Thoracic aorta (tissue), 2 donors: ENCODE results near the gene GPN1. TPM values are rescaled to one million over a fixed set of nuclear protein-coding genes. Genes with fewer than 3 reads are reported as not detected.

Source experiments
- ATAC-seq: fragments of 150-250 bp; one replicate; pipeline ENCODE4 v1.8.0; 2017; ENCODE audit warnings: low read depth; ENCODE audit not compliant: insufficient number of reproducible peaks, low FRiP score
- DNase-seq: peaks from one replicate; pipeline ENCODE4 v3.0.0-alpha.2; 2020; ENCODE audit warnings: low spot score
- H3K27ac ChIP-seq, 2 donors: fragments of 200-600 bp; sonication (generic); 1 replicate in 1 of 2; 2 replicates in 1 of 2; pipeline ENCODE4 v1.5.1; 2016; ENCODE audit warnings: mild to moderate bottlenecking in 2 of 2, moderate library complexity in 2 of 2
- H3K27me3 ChIP-seq: fragments of 200-600 bp; sonication (generic); replicated peaks from 2 replicates; pipeline ENCODE4 v1.6.0; 2016; ENCODE audit warnings: mild to moderate bottlenecking; ENCODE audit not compliant: insufficient read depth
- H3K36me3 ChIP-seq: fragments of 200-600 bp; sonication (generic); one replicate; pipeline ENCODE4 v1.5.1; 2016
- H3K4me1 ChIP-seq, 2 donors: fragments of 200-600 bp; sonication (generic); 1 replicate in 1 of 2; 2 replicates in 1 of 2; pipeline versions ENCODE4 v1.5.1 to v1.6.0; 2016; ENCODE audit warnings: low read depth in 2 of 2, mild to moderate bottlenecking in 1 of 2; ENCODE audit not compliant: control insufficient read depth in 1 of 2
- H3K4me3 ChIP-seq: fragments of 200-600 bp; sonication (generic); 2 replicates; pipeline ENCODE4 v1.5.1; 2016; ENCODE audit warnings: mild to moderate bottlenecking
- H3K9me3 ChIP-seq: fragments of 200-600 bp; sonication (generic); 2 replicates; pipeline ENCODE4 v1.5.1; 2016
- total RNA-seq, 2 donors: library from RNA; depleted of rRNA; stranded (reverse); fragments of >200 nt; gene quantifications; one replicate each; pipeline versions ENCODE4 v1.1.0 to v1.2.3, GENCODE V29; 2016
- TF ChIP-seq, protein P1 (sequence below): fragments of 200-600 bp; sonication (generic); IDR thresholded peaks from one replicate; pipeline ENCODE4 v1.5.1; 2019; ENCODE audit warnings: antibody characterized with exemption

GPN1 gene
- 10 to 100 TPM; 19.0 to 22.3 TPM for total RNA-seq

DNA sequence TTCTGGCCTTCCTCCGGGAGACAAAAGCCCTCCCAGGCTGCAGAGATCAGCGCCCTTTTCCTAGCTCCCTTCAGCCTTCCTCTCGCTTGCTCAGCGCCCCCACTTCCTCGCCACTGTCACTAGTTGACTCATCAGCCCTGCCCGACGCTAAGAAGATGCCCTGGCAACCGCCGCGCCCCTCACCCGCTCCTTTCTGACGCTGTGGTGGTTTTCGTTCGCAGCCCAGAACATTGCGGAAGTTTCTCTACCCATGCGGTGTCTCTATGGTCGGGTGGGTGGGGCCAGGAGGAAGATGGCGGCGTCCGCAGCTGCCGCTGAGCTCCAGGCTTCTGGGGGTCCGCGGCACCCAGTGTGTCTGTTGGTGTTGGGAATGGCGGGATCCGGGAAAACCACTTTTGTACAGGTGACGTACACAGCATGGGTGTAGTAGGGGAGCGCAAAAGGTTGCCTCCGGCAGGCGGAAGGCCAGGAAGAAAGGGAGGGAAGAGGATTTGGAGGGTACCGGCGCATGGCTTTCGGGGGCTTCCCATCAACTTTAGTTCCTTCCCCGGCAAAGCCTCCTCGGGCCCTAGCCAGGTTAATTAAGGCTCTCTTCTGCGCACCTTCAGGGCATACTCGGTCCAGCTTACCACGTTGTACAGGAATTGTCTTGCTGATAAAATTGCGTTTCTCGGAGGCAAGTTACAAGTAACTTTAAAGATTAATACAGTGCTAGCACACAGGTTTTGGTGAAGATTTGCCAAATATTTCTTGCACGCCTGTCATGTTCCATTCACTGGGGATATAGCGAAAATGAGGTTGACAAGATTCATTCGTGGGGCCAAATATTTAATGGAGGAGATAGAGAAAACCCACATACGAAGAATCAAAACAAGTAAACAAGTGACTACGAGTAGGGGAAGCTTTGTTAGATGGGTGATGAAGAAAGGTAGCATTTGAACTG is at the start of gene GPN1, which contains the start of gene CCDC121:
TSS of gene GPN1 (plus strand) at position 284 of the 943 bp plus-strand sequence. CDS start at position 293, 9 bp downstream.
TSS of gene CCDC121 (minus strand) at position 246 of the 943 bp plus-strand sequence. CDS start 1,213 bp downstream, outside the sequence.
- Histone ChIP-seq H3K9me3 (no peaks in the 10 kb centered on the region), H3K4me3 (peak within 1 kb of the TSS; percentile 89), H3K27me3 (no peaks in the 10 kb centered on the region), H3K27ac (peak within 1 kb of the TSS; percentile 55 to 67), H3K36me3 (no peaks in the 10 kb centered on the region), H3K4me1 (peaks cover 0 to 18% of the 10 kb centered on the region in 2 donors)
- ATAC-seq (peak; percentile 70), DNase-seq (peak; percentile 69)
- TF ChIP-seq, protein P1, sequence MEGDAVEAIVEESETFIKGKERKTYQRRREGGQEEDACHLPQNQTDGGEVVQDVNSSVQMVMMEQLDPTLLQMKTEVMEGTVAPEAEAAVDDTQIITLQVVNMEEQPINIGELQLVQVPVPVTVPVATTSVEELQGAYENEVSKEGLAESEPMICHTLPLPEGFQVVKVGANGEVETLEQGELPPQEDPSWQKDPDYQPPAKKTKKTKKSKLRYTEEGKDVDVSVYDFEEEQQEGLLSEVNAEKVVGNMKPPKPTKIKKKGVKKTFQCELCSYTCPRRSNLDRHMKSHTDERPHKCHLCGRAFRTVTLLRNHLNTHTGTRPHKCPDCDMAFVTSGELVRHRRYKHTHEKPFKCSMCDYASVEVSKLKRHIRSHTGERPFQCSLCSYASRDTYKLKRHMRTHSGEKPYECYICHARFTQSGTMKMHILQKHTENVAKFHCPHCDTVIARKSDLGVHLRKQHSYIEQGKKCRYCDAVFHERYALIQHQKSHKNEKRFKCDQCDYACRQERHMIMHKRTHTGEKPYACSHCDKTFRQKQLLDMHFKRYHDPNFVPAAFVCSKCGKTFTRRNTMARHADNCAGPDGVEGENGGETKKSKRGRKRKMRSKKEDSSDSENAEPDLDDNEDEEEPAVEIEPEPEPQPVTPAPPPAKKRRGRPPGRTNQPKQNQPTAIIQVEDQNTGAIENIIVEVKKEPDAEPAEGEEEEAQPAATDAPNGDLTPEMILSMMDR = no peak

DNA sequence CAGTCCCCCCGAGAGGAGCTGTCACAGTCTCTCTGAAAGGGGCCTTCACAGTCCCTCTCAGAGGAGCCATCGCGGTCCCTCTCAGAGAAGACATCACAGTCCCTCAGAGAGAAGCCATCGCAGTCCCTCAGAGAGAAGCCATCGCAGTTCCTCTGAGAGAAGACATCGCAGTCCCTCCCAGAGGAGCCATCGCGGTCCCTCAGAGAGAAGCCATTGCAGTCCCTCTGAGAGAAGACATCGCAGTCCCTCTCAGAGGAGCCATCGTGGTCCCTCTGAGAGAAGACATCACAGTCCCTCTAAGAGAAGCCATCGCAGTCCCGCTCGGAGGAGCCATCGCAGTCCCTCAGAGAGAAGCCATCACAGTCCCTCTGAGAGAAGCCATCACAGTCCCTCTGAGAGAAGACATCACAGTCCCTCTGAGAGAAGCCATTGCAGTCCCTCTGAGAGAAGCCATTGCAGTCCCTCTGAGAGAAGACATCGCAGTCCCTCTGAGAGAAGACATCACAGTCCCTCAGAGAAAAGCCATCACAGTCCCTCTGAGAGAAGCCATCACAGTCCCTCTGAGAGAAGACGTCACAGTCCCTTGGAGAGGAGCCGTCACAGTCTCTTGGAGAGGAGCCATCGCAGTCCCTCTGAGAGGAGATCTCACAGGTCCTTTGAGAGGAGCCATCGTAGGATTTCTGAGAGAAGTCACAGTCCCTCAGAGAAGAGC is 47.3 kb upstream of the GPN1 start:
- Histone ChIP-seq H3K36me3 (no peaks in the 10 kb centered on the region), H3K27me3 (no peaks in the 10 kb centered on the region), H3K4me3 (no peak overlapping the region), H3K4me1 (peaks cover 18 to 27% of the 10 kb centered on the region in 2 donors), H3K9me3 (peaks cover 7% of the 10 kb centered on the region), H3K27ac (no peak overlapping the region)
- TF ChIP-seq, protein P1 = no peak
- ATAC-seq = no peak
- DNase-seq = no peak

DNA sequence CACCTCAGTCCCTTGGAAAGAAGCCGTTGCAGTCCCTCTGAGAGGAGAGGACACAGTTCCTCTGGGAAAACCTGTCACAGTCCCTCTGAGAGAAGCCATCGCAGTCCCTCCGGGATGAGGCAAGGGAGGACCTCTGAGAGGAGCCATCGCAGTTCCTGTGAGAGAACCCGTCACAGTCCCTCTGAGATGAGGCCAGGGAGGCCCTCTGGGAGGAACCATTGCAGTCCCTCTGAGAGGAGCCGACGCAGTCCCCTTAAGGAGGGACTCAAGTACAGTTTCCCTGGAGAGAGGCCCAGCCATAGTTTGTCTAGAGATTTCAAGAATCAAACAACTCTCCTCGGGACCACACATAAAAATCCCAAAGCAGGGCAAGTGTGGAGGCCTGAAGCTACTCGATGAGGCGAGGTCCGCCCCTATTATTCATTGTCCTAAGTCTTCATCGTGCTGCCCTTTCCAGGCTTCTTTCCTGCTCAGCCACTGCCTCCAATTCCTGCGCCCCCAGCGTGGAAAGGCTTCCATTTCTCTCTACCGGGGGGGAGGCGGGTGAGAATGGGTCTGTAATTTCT is 46.6 kb upstream of the GPN1 start:
- peak overlapping the region; percentile 54 to 67 for H3K27ac ChIP-seq
- peak overlapping the region; percentile 88 for H3K4me3 ChIP-seq
- H3K4me1 ChIP-seq = peaks cover 18 to 27% of the 10 kb centered on the region in 2 donors
- ATAC-seq (no peak), DNase-seq (no peak)
- TF ChIP-seq, protein P1 = no peak
- H3K27me3 ChIP-seq = no peaks in the 10 kb centered on the region
- H3K9me3 ChIP-seq = peaks cover 3% of the 10 kb centered on the region
- H3K36me3 ChIP-seq = no peaks in the 10 kb centered on the region

DNA sequence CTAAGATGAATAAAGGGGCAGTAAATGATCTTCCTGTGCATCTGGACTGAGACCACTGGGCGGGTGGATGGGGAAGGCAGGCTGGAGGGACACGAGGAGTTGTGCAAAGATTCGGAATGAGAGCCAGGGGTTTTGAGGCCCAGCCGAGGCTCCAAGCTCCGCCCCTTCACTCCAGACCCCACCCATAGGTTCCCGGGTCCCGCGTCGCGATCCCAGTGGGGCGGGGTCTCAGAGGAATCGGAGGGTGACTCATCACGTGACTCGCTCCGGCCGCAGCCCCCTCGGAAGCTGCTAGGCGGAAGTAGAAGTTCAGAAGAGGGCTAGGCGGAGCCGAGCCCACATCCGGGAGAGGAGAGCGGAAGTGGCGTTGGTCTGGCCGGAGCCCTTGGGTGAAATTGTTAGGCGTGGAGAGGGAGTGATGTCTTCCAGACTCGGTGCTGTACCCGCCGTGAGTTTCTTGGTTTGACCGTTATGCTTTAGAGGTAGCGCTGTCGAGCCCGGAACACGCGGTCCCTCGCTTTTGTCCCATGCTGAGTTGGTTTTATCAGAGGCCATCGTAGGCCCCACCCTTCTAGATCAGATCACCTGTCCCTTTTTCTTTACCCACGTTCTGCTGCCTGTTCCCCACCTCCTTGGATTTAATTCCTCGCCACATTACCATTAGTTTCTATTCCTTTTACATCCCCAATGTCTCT is 46.0 kb upstream of the GPN1 start, which contains the start of gene ZNF512:
TSS of gene ZNF512 (plus strand) at position 348 of the 695 bp plus-strand sequence. CDS start at position 419, 71 bp downstream.
- TF ChIP-seq, protein P1 = no peak
- H3K36me3 ChIP-seq = no peaks in the 10 kb centered on the region
- H3K27ac ChIP-seq = peak within 1 kb of the TSS; percentile 66 to 67
- H3K9me3 ChIP-seq = no peaks in the 10 kb centered on the region
- H3K4me1 ChIP-seq = peaks cover 18 to 27% of the 10 kb centered on the region in 2 donors
- no peaks in the 10 kb centered on the region for H3K27me3 ChIP-seq
- peak; percentile 70 for DNase-seq
- peak; percentile 84 for ATAC-seq
- peak within 1 kb of the TSS; percentile 88 for H3K4me3 ChIP-seq
